ENCODE data around the gene P2RY12. TPM values are rescaled to one million over a fixed set of nuclear protein-coding genes. Genes with fewer than 3 reads are reported as not detected.

Gene P2RY12
- total RNA-seq, 2 experiments from 2014 or later, result not detected

DNA sequence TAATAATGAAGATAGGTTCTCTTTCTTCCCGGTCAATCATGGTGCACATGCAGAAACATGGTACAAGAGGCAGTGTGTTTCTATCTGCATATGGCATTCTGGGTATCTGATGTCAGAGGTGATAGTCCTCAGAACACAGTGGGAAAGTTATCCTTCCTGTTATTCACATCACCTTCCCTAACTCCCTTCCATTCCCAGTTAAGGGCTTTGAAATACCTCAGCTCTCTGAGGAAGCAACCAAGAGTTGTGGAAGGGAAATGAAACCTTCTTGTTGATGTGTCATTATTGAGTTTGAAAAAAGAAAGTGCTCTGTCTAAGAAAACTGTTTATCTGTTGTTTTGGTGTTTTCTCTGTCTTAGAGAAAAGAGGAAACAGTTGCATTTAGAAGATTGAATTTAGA is 33.3 kb downstream of the P2RY12 start:
- DNase-seq, result no peak
- peaks cover 15% of the 10 kb centered on the region for H3K27me3 Mint-ChIP-seq
- no peak overlapping the region for H3K4me3 Mint-ChIP-seq
- no peaks in the 10 kb centered on the region for H3K36me3 Mint-ChIP-seq (ENCODE audit: low read depth)
- CTCF ChIA-PET, result no interaction called here
- H3K4me1 Mint-ChIP-seq, result peaks cover 18% of the 10 kb centered on the region
- H3K27ac Mint-ChIP-seq, result no peak overlapping the region
- POLR2A ChIA-PET, result no interaction called here
- H3K9me3 Mint-ChIP-seq, result no peaks in the 10 kb centered on the region

DNA sequence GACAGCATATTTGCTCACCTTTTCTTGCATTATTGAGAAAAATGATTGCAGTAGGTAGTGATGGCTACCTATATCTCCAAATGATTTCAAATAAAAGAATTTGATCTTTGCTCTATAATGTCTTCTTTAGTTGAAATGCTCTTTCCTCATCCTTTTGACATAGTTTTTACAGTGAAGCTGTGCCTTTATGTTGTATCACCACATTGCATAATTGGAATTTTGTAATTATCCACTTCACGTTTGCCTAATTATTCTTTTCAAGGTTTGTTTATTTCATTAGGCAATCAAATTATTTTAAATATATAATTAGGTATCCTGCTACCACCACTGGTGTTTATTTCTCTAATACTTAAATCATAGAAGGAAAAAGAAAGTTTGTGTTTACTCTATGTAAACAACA is 33.9 kb downstream of the P2RY12 start:
- Mint-ChIP-seq H3K27me3 (peaks cover 18% of the 10 kb centered on the region), H3K9me3 (no peaks in the 10 kb centered on the region), H3K27ac (no peak overlapping the region), H3K4me3 (no peak overlapping the region), H3K4me1 (peaks cover 23% of the 10 kb centered on the region), H3K36me3 (ENCODE audit: low read depth) (no peaks in the 10 kb centered on the region)
- DNase-seq, result no peak
- POLR2A ChIA-PET, result no interaction called here
- CTCF ChIA-PET, result no interaction called here

DNA sequence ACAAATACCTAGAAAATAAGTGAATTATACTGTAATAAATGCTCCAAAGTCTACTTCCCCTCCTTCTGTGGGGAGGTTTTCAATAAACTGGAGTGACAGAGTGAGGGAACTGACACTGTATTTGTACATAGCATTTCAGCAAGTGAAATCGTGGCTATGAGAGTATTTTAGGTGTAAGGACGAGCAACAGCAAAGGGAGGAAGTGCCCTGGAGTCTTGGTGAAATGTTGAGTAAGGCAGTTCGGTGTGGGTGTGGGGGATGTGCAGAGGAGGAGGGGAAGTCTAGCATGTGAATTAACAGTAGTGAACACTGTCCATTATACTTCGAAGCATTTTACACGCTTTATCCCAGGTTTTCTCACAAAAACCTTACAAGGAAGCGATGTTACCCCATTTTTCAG is 37.1 kb downstream of the P2RY12 start:
- H3K4me3 Mint-ChIP-seq, result no peak overlapping the region
- ChIA-PET CTCF (no interaction called here), POLR2A (no interaction called here)
- H3K27me3 Mint-ChIP-seq, result peaks cover 26% of the 10 kb centered on the region
- H3K27ac Mint-ChIP-seq, result no peak overlapping the region
- no peaks in the 10 kb centered on the region for H3K9me3 Mint-ChIP-seq
- no peak for DNase-seq
- H3K4me1 Mint-ChIP-seq, result peaks cover 23% of the 10 kb centered on the region
- no peaks in the 10 kb centered on the region for H3K36me3 Mint-ChIP-seq (ENCODE audit: low read depth)

DNA sequence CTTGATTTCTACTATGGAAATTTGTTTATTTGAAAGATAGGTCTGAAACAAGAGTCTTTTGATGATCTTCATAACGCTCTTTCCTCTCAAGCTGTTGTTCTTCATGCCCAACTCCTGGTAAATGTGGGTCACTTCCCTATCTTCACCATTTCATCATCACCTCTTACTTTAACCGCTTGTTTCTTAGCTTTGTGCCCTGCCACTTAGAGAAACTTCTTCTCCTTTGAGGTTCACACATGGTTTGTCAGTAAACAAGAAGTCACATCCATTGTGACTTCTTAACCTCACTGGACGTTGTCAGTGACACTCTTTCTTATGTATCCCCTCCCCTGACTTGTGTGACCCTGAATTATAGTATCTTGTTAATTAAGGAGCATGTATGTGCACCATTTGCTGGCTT is 38.3 kb downstream of the P2RY12 start:
- Mint-ChIP-seq H3K27ac (no peak overlapping the region), H3K27me3 (peaks cover 28% of the 10 kb centered on the region), H3K9me3 (no peaks in the 10 kb centered on the region), H3K4me3 (no peak overlapping the region), H3K36me3 (ENCODE audit: low read depth) (no peaks in the 10 kb centered on the region), H3K4me1 (peaks cover 13% of the 10 kb centered on the region)
- CTCF ChIA-PET, result interaction anchor here (0.9 to 1.0 kb wide), 2 partner anchors 19 to 93 kb away, joined by 3 read pairs; no protein-coding TSS in a partner anchor
- no peak for DNase-seq
- POLR2A ChIA-PET, result no interaction called here

DNA sequence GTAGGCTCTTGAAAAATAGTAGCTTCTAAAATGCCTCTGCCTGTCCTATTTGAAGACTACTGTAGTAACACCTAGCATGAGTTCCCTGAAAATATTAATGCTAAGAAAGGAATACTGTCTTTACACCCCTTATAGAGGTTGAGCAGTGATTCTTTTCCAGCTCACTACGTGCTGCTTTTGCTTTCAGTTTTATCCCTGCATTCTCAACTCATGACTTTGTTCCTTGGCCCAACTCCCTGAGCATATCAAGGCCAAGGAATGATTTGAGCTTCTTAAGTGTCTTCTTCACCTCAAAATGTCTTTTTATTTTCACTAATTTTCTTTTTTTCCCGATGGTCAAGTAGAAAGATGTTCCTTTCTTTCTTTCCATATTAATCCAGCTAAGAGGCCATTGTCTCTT is 38.7 kb downstream of the P2RY12 start:
- Mint-ChIP-seq H3K36me3 (ENCODE audit: low read depth) (no peaks in the 10 kb centered on the region), H3K9me3 (no peaks in the 10 kb centered on the region), H3K27ac (no peak overlapping the region), H3K4me3 (no peak overlapping the region), H3K27me3 (peaks cover 28% of the 10 kb centered on the region), H3K4me1 (peaks cover 9% of the 10 kb centered on the region)
- DNase-seq, result no peak
- CTCF ChIA-PET, result interaction anchor here (0.9 to 1.0 kb wide), 2 partner anchors 18 to 93 kb away, joined by 3 read pairs; no protein-coding TSS in a partner anchor
- POLR2A ChIA-PET, result no interaction called here

DNA sequence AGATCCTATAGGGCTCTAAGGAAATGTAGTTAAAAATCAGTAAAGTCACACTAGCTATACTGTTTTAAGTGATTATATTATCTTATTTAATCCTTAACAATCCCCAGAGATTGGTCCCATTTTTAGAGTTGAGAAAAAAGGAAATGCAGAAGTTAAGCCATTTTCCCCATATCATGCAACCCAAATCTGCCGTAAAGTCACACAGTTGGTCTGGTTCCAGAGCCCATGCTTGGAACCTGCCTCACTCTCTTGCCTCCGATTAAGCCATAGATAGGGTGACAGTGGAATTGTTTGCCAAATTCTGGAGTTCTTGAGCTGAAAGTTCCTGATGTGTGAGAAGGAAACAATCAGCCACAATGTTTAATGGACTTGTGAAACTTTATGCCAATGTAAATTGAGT is 52.9 kb downstream of the P2RY12 start:
- no peak overlapping the region for H3K4me3 Mint-ChIP-seq
- CTCF ChIA-PET, result interaction anchor here (1.1 to 1.5 kb wide), 2 partner anchors 9 to 164 kb away, joined by 3 read pairs; no protein-coding TSS in a partner anchor

DNA sequence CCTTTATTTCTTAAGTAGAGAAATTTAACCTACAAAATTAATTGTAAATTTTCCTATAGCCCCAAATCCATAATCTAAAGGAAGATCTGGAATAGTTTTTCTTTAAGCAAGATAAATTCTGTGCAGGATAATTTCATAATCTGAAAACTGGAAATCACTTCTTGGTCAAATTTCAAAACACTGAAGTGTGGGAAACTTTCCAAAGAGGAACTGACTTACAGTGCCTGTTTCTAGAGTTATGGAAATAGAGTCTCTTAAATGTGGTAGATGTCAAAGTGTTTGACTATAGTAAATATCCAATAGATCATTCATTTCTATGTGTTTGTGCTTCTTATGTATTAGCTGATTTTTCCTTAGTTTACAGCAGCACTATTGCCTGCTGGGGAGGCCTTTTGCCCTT is 53.7 kb downstream of the P2RY12 start:
- ChIA-PET CTCF (interaction anchor here (1.1 kb wide), 1 partner anchor 163 kb away, joined by 3 read pairs; no protein-coding TSS in a partner anchor), POLR2A (no interaction called here)
- H3K4me1 Mint-ChIP-seq, result peaks cover 6% of the 10 kb centered on the region
- peaks cover 9% of the 10 kb centered on the region for H3K27me3 Mint-ChIP-seq
- DNase-seq, result no peak
- H3K27ac Mint-ChIP-seq, result no peak overlapping the region
- H3K4me3 Mint-ChIP-seq, result no peak overlapping the region
- H3K9me3 Mint-ChIP-seq, result no peaks in the 10 kb centered on the region
- no peaks in the 10 kb centered on the region for H3K36me3 Mint-ChIP-seq (ENCODE audit: low read depth)

More for the DNA sequence above, 52.9 kb downstream of the P2RY12 start:
- Mint-ChIP-seq H3K4me1 (peaks cover 6% of the 10 kb centered on the region), H3K9me3 (no peaks in the 10 kb centered on the region), H3K36me3 (ENCODE audit: low read depth) (no peaks in the 10 kb centered on the region), H3K27ac (no peak overlapping the region), H3K27me3 (peaks cover 10% of the 10 kb centered on the region)
- DNase-seq, result no peak
- POLR2A ChIA-PET, result no interaction called here

DNA sequence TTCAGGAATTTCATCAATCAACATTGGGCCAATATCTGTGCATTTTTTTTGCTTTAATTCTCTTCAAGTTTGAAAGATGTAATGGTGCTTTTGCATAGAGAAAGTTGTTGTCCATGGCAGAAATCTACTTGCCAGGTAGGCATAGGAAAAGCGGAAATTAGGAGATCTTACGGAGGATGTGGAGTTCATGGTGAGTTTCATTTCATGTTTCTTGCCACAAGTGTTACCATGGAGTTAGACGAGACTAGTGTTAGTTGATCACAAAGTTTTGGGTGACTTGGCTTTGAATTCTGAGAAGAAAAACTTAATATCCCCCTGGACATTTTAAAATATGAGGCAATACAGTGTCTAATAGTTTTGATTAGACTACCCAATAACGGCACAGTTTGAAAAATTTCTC is 54.2 kb downstream of the P2RY12 start:
- no peaks in the 10 kb centered on the region for H3K36me3 Mint-ChIP-seq (ENCODE audit: low read depth)
- no peak overlapping the region for H3K4me3 Mint-ChIP-seq
- DNase-seq, result no peak
- no peak overlapping the region for H3K27ac Mint-ChIP-seq
- H3K4me1 Mint-ChIP-seq, result peaks cover 6% of the 10 kb centered on the region
- H3K27me3 Mint-ChIP-seq, result peaks cover 9% of the 10 kb centered on the region
- H3K9me3 Mint-ChIP-seq, result no peaks in the 10 kb centered on the region
- POLR2A ChIA-PET, result no interaction called here
- CTCF ChIA-PET, result interaction anchor here (1.1 kb wide), 1 partner anchor 162 kb away, joined by 3 read pairs; no protein-coding TSS in a partner anchor

DNA sequence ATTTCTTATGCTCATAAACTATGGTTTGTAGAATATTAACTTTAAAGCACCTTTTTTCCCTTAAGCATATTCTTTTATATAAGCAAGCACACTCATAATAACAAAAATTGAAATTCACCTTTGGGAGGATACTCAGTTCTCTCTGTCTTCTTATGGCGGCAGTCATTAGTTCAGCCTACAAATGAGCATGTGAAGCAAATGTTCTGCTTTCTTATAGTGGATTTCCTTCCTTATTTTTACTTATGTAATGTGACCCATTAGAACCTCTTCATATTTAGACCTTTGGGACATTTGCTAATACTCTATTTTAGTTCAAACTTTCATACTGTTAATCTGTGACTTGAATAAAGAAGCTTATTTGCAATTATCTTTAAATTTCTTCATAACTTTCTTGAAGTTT is 55.2 kb downstream of the P2RY12 start, which contains the start of gene P2RY13:
Gene P2RY13 (minus strand): TSS at position 187 of the 400 bp plus-strand sequence. CDS start 21 bp downstream, at position 166.
- Mint-ChIP-seq H3K36me3 (ENCODE audit: low read depth) (no peaks in the 10 kb centered on the region), H3K9me3 (no peaks in the 10 kb centered on the region), H3K4me1 (peaks cover 6% of the 10 kb centered on the region), H3K27ac (no peak within 1 kb of the TSS), H3K4me3 (no peak within 1 kb of the TSS), H3K27me3 (peaks cover 6% of the 10 kb centered on the region)
- ChIA-PET CTCF (interaction anchor here (0.8 to 4.1 kb wide), 6 partner anchors 9 to 122 kb away, joined by 3 to 32 read pairs (median 6); no protein-coding TSS in a partner anchor), POLR2A (no interaction called here)
- DNase-seq, result no peak

DNA sequence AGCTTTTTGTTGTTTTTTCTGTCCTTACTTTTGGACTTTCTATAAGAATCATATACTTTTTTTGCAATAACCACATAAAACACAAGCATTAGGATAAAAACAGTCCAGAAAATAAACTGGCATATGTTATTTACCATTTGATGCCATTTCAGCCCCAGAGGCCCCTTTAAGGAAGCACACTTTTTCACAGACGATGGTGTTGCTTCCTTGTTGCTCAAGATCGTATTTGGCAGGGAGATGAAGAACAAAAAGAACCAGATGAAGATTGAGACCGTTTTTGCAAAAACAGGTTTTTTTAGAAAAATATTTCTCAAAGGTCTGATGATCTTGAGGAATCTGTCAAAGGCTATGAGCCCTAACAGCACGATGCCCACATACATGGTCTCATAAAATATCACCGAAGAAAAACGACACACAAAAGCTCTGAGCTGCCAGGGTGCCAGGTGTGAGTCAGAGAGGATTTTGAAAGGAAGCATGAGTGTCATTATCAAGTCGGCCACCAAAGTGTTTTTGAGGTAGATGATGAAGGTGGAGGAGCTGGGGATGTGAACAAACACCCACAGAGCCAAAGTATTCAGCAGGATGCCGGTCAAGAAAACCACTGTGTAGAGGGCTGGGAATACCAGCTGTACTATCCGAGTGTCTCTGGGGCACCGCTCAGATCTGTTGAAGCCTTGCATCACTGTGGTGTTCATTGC is 56.1 kb downstream of the P2RY12 start:
- no peaks in the 10 kb centered on the region for H3K36me3 Mint-ChIP-seq (ENCODE audit: low read depth)
- H3K27me3 Mint-ChIP-seq, result peaks cover 6% of the 10 kb centered on the region
- ChIA-PET CTCF (interaction anchor here (0.6 to 4.1 kb wide), 30 partner anchors 8 to 465 kb away, joined by 3 to 32 read pairs (median 4); partner anchors contain the start of gene GPR87), POLR2A (no interaction called here)
- peaks cover 6% of the 10 kb centered on the region for H3K4me1 Mint-ChIP-seq
- H3K27ac Mint-ChIP-seq, result no peak overlapping the region
- DNase-seq, result peak; percentile 34
- H3K9me3 Mint-ChIP-seq, result no peaks in the 10 kb centered on the region
- H3K4me3 Mint-ChIP-seq, result no peak overlapping the region

DNA sequence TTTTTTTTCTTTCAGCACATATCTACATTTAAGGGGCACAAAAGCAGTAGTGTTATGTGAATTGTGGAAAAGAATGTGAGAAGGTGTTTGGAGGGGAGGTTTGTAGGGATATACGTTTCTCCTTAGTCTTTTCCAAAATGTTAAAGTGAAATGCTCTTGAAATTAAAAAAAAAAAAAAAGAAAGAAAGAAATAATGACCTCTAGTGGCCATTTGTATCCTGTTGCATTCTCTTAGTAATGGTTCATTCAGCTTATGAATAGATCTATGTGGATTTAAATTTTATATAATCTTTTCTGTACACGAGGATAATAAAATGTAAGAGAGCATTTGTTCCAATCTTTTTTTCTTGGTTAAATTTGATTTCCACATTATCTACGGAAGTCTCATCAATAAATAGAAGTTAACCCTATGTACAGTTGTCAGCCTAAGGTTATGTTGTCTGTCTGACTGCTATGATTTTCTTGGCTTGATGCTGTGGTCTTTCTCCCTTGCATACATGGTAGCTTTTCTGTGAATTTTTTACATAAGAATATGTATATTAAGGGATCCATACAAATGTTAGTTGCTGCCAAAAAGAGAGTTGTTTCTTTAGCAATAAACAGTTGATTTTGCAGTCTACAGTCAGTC is 56.9 kb downstream of the P2RY12 start:
- no peaks in the 10 kb centered on the region for H3K36me3 Mint-ChIP-seq (ENCODE audit: low read depth)
- H3K27ac Mint-ChIP-seq, result no peak overlapping the region
- ChIA-PET POLR2A (no interaction called here), CTCF (interaction anchor here (0.6 to 4.1 kb wide), 29 partner anchors 9 to 466 kb away, joined by 3 to 32 read pairs (median 3); partner anchors contain the start of gene GPR87)
- peaks cover 6% of the 10 kb centered on the region for H3K4me1 Mint-ChIP-seq
- no peak for DNase-seq
- no peaks in the 10 kb centered on the region for H3K9me3 Mint-ChIP-seq
- H3K27me3 Mint-ChIP-seq, result peaks cover 6% of the 10 kb centered on the region
- no peak overlapping the region for H3K4me3 Mint-ChIP-seq

DNA sequence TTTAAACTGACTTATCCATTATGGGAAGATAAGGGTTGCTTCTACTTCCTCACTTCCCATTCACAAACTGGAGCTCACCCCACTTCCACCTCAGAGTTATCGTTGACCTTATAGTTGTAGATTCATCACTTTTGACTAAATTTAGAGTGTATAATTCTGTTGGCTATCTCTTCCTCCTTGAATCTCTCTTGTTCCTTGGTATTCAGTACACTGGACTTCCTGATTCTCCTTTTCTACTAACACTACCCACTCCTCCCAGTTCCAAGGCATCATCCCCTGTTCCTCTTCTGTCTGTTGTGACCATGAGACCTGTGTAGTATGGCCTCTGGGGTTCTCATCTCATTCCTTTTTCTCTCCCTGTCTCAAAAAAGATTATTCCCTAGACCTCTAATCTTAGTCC is 62.0 kb downstream of the P2RY12 start:
- POLR2A ChIA-PET, result no interaction called here

DNA sequence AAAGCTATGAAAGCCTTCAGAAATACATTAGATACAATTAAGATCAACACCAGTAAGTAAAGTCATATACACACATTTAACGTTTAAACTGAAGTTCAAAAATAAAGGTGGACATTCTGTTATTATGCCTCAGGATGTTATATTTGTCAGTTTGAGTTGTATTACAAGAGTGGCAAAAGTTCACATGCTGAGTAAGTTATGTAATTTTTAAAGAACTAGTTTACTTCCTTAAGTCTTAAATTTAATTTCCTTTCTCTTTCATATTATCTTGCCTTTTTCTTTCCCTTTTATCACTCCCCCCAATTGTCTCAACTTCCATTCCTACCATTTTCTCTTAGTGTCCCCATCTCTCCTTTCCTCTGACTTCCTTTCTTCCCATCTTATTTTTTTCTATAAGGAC is 63.0 kb downstream of the P2RY12 start:
- ChIA-PET POLR2A (no interaction called here), CTCF (interaction anchor here (0.9 to 1.0 kb wide), 2 partner anchors 11 to 105 kb away, joined by 3 read pairs; no protein-coding TSS in a partner anchor)
- Mint-ChIP-seq H3K9me3 (no peaks in the 10 kb centered on the region), H3K4me1 (peaks cover 10% of the 10 kb centered on the region), H3K27me3 (peaks cover 1% of the 10 kb centered on the region), H3K4me3 (no peak overlapping the region), H3K27ac (no peak overlapping the region), H3K36me3 (ENCODE audit: low read depth) (no peaks in the 10 kb centered on the region)
- DNase-seq, result no peak

More for the DNA sequence above, 62.0 kb downstream of the P2RY12 start:
- peaks cover 1% of the 10 kb centered on the region for H3K27me3 Mint-ChIP-seq
- CTCF ChIA-PET, result interaction anchor here (1.0 kb wide), 1 partner anchor 10 kb away, joined by 3 read pairs; no protein-coding TSS in a partner anchor
- H3K4me3 Mint-ChIP-seq, result no peak overlapping the region
- H3K4me1 Mint-ChIP-seq, result peaks cover 7% of the 10 kb centered on the region
- H3K9me3 Mint-ChIP-seq, result no peaks in the 10 kb centered on the region
- H3K36me3 Mint-ChIP-seq (ENCODE audit: low read depth), result no peaks in the 10 kb centered on the region
- no peak overlapping the region for H3K27ac Mint-ChIP-seq
- DNase-seq, result no peak
